HG03457 (cell line): Measurements from ENCODE around the gene RCBTB1.
"Not testable (repeated sequence)": the region's sequence is repeated elsewhere in the genome, so short reads cannot be mapped to it uniquely, and the experiment has no call there.

Experiments
- ATAC-seq: cut with Tn5 transposase; IDR thresholded peaks from one replicate; pipeline ENCODE4 v1.9.1; 2021; ENCODE audit warnings: moderate number of reproducible peaks; ENCODE audit not compliant: unreplicated experiment

Gene RCBTB1

DNA sequence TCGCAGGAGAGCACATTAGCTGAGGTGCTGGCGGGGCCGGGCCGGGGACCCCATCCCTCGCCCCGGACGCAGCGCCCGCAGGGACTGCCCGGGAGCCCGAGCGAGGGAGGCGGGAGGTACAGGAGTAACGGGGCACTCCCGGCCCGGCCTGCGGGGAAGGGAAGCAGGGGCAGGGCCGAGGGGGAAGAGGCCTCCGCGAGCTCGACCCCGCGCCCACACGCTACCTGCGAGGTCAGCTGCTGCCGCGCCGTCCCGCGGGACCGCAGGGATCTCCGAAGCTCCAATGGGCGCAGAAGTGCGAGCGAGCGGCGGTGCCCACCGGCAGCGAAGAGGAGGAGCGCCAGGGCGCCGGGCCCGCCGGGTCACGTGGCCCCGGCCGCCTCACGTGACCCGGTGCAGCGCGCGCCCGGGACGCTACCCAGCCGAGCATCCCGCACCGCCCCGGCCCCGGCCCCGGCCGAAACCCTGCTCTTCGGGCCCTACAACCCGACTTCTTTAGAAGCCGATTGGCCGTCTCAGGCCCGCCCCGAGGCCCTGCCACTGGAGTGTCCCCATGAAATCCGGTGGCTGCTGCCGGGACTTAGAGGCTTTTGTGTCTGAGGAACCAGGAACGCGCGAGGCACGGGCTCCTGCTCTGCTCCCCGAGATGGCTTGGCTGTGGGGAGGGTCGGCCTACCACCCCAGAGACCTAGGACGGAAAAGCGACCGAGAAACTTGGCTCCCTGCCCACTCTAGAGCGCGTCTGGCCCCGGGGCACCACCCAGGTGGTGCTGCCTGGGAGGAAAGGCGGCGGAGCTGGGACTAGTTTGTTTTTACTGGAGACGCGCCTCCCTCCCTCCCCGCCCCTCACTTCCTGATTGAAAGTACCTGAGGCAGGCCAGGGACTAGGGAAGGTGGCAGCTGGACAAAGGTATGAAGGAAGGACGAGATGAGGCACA, at the start of gene RCBTB1:
RCBTB1 (minus strand) TSS at position 339 of the 938 bp plus-strand sequence. CDS start 18,279 bp downstream, outside the sequence.
- ATAC-seq, result peak; percentile 68

- ATAC-seq, result no peak
Measured at GRCh38 chr13:49633710-49634109, 48.4 kb upstream of the RCBTB1 start.

DNA sequence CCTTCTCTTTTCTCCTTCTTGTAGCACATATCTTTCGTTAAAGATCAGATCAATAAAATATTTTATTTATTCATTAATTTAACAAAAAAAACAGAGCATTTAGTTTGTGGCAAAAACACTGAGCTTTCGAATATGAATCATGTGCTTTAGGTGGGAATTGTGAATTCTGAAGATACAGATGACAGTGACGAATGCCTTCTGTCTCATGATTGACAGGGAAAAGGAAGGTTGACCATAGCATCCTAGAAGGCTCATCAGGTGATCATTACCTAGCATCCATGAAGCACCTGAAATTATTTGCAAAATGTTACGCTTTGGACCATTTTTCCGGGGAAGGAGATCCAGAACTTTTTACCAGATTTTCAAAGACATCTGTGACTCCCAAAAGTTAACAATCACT, 46.8 kb upstream of the RCBTB1 start:
- ATAC-seq, result no peak

DNA sequence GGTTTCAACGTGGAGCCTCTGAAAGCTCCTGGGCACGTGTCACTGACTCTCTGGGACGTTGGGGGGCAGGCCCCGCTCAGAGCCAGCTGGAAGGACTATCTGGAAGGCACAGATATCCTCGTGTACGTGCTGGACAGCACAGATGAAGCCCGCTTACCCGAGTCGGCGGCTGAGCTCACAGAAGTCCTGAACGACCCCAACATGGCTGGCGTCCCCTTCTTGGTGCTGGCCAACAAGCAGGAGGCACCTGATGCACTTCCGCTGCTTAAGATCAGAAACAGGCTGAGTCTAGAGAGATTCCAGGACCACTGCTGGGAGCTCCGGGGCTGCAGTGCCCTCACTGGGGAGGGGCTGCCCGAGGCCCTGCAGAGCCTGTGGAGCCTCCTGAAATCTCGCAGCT, 45.2 kb upstream of the RCBTB1 start:
- ATAC-seq, result no peak

DNA sequence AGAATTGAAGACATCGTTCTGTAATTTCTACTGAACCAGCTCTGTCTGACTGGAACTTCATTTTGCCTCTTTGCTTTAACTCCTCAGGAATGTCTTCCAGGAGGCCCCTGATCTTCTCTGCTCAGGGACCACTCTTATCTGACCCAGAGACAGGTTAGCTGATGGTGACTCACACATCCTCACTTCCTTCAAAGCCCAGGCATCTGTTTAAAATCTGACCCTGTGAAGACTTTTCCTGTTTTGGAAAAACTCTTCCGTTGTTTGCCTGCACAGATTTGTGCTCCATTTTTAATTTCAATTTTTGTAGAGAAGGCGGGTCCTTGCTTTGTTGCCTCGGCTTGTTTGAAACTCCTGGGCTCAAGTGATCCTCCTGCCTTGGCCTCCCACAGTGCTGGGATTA, 44.6 kb upstream of the RCBTB1 start:
- no peak for ATAC-seq

GRCh38 chr13:49629196-49629938, 44.0 kb upstream of the RCBTB1 start:
- ATAC-seq, result no peak

DNA sequence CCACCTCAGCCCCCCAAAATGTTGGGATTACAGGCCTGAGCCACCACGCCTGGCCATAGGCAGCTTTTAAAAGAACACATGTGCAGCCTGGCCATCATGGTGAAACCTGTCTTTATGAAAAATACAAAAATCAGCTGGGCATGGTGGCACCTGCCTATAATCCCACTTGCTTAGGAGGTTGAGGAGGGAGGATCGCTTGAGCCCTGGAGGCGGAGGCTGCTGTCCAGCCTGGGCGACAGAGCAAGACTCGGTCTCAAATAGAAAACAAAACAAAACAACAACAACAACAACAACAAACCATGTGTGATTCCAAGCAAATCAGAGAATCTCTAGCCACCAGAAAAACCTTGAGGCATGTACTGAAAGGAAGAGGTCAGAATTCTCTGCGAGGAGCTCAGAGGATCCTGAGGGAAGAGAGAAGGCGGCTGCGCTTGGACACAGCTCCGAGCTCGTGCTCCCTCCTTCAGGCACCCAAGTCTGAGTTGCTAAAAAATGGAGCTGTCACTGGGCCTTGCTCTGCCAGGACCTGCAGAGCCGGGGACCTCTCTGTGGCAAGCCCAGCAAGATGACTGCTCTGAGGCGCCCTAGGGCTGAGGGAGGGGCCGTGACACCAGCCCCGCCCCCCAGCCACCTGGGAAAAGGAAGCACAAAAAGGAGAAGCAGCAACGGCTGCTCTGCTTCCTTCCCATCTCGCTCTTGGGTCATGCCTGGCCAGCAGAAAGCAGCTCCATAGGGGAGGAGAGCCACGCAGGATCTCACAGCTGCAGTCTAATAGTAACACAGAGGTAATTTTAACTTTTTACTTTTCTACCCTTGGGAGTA, 42.7 kb upstream of the RCBTB1 start, which contains the start of gene ARL11:
ARL11 (plus strand) TSS at position 677 of the 822 bp plus-strand sequence. CDS start 1,941 bp downstream, outside the sequence.
- peak; percentile 89 for ATAC-seq

GRCh38 chr13:49625392-49626079, 40.2 kb upstream of the RCBTB1 start:
- no peak for ATAC-seq

GRCh38 chr13:49624229-49624628, 38.9 kb upstream of the RCBTB1 start:
- ATAC-seq, result no peak

GRCh38 chr13:49622174-49622946, 37.0 kb upstream of the RCBTB1 start:
- ATAC-seq, result no peak

DNA sequence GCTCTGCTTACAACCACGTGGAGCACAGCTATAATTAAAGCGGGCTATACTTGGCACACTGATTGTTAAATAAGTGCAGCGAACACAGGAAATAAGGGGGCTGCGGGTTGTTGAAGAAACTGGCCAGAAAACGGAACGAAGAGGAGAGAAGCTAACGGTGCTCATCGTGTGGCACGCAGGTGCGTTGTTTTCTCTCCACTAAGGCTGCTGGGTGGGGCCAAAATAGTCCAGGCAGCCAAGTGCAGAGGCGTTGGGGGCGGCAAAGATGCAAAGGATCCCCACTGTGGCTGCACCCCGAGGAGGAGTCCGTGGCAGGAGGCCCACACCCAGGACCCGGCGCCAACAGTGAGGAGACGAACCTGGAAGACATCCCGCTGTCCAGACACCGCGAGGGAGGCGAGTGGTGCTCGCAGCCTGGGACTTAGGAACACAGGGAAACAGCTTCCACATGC, 34.8 kb upstream of the RCBTB1 start:
- ATAC-seq, result no peak

- no peak for ATAC-seq
Measured at GRCh38 chr13:49616676-49617065, 31.3 kb upstream of the RCBTB1 start.

DNA sequence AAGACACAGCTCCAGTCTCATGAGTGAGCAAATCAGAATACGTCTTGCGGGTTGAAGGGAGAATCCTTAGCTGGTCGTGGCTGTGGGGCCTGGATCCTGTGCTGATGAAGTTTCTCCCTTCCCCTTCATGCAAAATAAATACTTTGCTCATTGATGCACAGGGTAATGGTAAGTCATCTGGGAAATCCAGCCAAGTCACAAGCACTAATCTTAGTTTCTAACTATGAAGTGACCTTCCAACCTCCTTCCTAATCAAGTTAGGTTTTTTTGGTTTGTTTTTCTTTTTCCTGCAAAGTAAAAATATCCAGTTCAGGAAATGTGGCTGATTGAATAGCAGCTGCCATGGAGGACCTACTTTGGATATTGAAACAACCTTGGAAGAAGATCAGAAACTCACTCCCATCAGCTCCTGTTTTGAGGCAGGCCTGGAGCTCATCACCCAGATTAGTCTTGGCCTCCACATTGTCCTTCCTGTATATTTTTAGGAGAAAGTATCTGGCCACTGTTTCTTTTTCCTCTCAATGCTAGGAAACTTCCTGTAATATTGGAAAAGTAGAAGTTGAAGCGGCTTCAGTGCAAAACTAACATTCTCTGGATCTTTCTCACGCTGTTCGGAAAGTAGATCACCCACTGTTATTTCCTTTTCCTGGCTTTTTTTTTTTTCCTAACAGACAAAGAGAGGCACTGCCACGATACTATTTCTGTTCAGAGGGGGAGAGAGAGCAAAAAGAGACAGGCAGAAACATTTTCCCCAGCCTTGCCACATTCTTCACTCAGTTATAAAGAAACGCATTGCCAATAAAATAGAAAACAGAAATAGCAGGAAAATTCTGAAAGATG, 30.7 kb upstream of the RCBTB1 start:
- ATAC-seq, result no peak

DNA sequence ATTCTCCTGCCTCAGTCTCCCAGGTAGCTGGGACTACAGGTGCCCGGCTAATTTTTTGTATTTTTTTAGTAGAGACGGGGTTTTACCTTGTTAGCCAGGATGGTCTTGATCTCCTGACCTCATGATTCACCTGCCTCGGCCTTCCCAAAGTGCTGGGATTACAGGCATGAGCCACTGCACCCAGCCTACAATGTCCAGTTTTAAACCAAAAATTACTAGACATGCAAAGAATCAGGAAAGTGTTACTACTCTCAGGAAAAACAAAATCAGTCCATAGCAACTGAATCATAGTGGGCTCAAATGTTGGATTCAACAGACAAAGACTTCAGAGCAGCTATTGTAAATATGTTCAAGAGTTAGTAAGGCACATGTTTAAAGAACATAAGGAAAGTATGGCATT, 26.7 kb upstream of the RCBTB1 start:
- not testable (repeated sequence) for ATAC-seq

- ATAC-seq, result no peak
Measured at GRCh38 chr13:49610176-49610575, 24.8 kb upstream of the RCBTB1 start.

GRCh38 chr13:49608651-49609331, 23.4 kb upstream of the RCBTB1 start:
- no peak for ATAC-seq

DNA sequence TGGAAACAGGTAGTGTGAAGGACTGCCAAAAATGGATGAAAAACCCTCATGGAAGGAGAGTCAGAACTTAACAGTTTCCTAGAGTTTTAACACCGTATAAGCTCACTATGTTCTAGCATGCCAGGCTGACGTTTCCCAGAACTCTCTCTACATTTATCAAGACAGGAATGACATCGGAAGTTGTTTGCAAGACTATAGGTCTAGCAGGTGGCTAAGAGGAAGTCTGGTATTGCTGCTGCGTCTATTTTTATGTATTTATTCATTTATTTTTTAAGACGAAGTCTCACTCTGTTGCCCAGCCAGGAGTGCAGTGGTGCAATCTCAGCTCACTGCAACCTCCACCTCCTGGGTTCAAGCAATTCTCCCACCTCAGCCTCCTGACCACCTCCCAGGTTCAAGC, 22.4 kb upstream of the RCBTB1 start:
- no peak for ATAC-seq
